ENCODE results near the gene BTF3.

The BTF3 gene

GRCh38 chr5:73539730-73540129 is 41.5 kb downstream of the BTF3 start:
- in situ Hi-C loops (cut with MboI; ENCODE audit: low sequenced_read_pairs, unreplicated experiment): no loop called here
- DNase-seq (ENCODE audit: low spot score): no peak
- TF ChIP-seq, protein P1, sequence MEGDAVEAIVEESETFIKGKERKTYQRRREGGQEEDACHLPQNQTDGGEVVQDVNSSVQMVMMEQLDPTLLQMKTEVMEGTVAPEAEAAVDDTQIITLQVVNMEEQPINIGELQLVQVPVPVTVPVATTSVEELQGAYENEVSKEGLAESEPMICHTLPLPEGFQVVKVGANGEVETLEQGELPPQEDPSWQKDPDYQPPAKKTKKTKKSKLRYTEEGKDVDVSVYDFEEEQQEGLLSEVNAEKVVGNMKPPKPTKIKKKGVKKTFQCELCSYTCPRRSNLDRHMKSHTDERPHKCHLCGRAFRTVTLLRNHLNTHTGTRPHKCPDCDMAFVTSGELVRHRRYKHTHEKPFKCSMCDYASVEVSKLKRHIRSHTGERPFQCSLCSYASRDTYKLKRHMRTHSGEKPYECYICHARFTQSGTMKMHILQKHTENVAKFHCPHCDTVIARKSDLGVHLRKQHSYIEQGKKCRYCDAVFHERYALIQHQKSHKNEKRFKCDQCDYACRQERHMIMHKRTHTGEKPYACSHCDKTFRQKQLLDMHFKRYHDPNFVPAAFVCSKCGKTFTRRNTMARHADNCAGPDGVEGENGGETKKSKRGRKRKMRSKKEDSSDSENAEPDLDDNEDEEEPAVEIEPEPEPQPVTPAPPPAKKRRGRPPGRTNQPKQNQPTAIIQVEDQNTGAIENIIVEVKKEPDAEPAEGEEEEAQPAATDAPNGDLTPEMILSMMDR (IDR thresholded peaks at IDR 0.05; ENCODE audit: borderline replicate concordance, control extremely low read depth, extremely low read depth, insufficient read depth, missing control alignments): no peak

DNA sequence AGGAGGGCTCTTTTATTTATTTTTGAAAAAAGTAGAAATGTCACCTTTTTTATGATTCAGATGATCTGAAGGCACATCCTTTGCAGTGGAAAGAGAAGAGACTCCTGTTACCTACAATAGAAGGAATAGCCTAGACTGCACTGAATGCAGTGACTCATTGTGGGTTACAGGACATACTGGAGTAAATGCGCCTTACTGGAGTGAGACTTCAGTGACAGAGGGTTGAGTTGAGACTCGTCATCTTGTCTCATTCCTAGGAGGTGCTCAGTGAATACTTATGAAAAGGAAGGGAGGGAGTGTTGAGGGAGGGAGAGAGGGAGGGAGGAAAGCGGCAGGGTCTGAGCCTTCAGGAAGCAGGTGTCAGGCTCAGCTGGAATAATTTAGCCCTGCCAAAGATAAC is 42.0 kb downstream of the BTF3 start:
- TF ChIP-seq, protein P1 (IDR thresholded peaks at IDR 0.05; ENCODE audit: borderline replicate concordance, control extremely low read depth, extremely low read depth, insufficient read depth, missing control alignments): no peak
- in situ Hi-C loops (cut with MboI; ENCODE audit: low sequenced_read_pairs, unreplicated experiment): no loop called here
- DNase-seq (ENCODE audit: low spot score): no peak

DNA sequence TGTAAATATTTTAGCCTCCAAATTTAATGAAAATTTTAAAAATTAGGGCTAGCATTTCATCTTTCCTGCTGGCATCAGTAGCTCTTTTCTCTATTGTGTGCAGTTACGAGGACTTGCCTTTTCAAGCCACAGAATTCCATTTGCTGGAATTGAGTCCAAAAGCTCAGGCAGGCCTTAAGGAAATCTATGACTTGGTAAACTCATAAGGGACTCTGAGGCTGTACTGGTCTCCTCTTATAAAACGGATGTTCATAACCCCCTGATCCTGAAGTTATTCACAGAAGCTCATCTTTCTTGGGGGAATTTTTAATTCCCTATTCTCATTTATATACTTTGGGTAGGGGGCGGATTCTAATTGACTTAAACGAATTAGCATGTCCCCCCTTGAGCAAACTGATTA is 43.8 kb downstream of the BTF3 start:
- TF ChIP-seq, protein P1 (IDR thresholded peaks at IDR 0.05; ENCODE audit: borderline replicate concordance, control extremely low read depth, extremely low read depth, insufficient read depth, missing control alignments): no peak
- in situ Hi-C loops (cut with MboI; ENCODE audit: low sequenced_read_pairs, unreplicated experiment): no loop called here
- no peak for DNase-seq (ENCODE audit: low spot score)

GRCh38 chr5:73544429-73545402 is 46.5 kb downstream of the BTF3 start:
- DNase-seq (ENCODE audit: low spot score): no peak
- in situ Hi-C loops (cut with MboI; ENCODE audit: low sequenced_read_pairs, unreplicated experiment): no loop called here
- TF ChIP-seq, protein P1 (IDR thresholded peaks at IDR 0.05; ENCODE audit: borderline replicate concordance, control extremely low read depth, extremely low read depth, insufficient read depth, missing control alignments): no peak

- DNase-seq (ENCODE audit: low spot score): no peak
- TF ChIP-seq, protein P1 (IDR thresholded peaks at IDR 0.05; ENCODE audit: borderline replicate concordance, control extremely low read depth, extremely low read depth, insufficient read depth, missing control alignments): no peak
- in situ Hi-C loops (cut with MboI; ENCODE audit: low sequenced_read_pairs, unreplicated experiment): no loop called here
These were observed 47.1 kb downstream of the BTF3 start for GRCh38 chr5:73545403-73545779.

- TF ChIP-seq, protein P1 (IDR thresholded peaks at IDR 0.05; ENCODE audit: borderline replicate concordance, control extremely low read depth, extremely low read depth, insufficient read depth, missing control alignments): no peak
- DNase-seq (ENCODE audit: low spot score): no peak
- in situ Hi-C loops (cut with MboI; ENCODE audit: low sequenced_read_pairs, unreplicated experiment): no loop called here
These were observed 51.8 kb downstream of the BTF3 start for GRCh38 chr5:73550016-73550415.

All from GM13976 (cell line).